Measurements from ENCODE around the gene NSUN4. TPM values are rescaled to one million over a fixed set of nuclear protein-coding genes. Genes with fewer than 3 reads are reported as not detected.
A peak's percentile ranks its signal among the peaks of the same experiment; 100 is the strongest.
"Not testable (repeated sequence)": the region's sequence is repeated elsewhere in the genome, so short reads cannot be mapped to it uniquely, and the experiment has no call there.

The NSUN4 gene
- total RNA-seq, 1 donor from 2014 or later, result 17.2 TPM

GRCh38 chr1:46364612-46365011, 24.0 kb downstream of the NSUN4 start:
- DNase-seq (ENCODE audit: low read depth), result no peak
- no peak overlapping the region for H3K4me3 ChIP-seq (ENCODE audit: low read depth, low read length)
- no peak for TF ChIP-seq CTCF (conservative IDR thresholded peaks at IDR 0.05; ENCODE audit: low read depth, low read length)

GRCh38 chr1:46365796-46366195, 25.2 kb downstream of the NSUN4 start:
- not testable (repeated sequence) for H3K4me3 ChIP-seq (ENCODE audit: low read depth, low read length)

GRCh38 chr1:46367072-46367471, 26.5 kb downstream of the NSUN4 start:
- no peak for TF ChIP-seq CTCF (conservative IDR thresholded peaks at IDR 0.05; ENCODE audit: low read depth, low read length)
- no peak for DNase-seq (ENCODE audit: low read depth)
- H3K4me3 ChIP-seq (ENCODE audit: low read depth, low read length), result no peak overlapping the region

More at GRCh38 chr1:46365796-46366195, 25.2 kb downstream of the NSUN4 start:
- not testable (repeated sequence) for DNase-seq (ENCODE audit: low read depth)

GRCh38 chr1:46367701-46368100, 27.1 kb downstream of the NSUN4 start:
- DNase-seq (ENCODE audit: low read depth); H3K4me3 ChIP-seq (ENCODE audit: low read depth, low read length): not testable (repeated sequence)

GRCh38 chr1:46368791-46369190, 28.2 kb downstream of the NSUN4 start:
- no peak overlapping the region for H3K4me3 ChIP-seq (ENCODE audit: low read depth, low read length)
- peak; percentile 15 for DNase-seq (ENCODE audit: low read depth)
- no peak for TF ChIP-seq CTCF (conservative IDR thresholded peaks at IDR 0.05; ENCODE audit: low read depth, low read length)

- no peak for TF ChIP-seq CTCF (conservative IDR thresholded peaks at IDR 0.05; ENCODE audit: low read depth, low read length)
- DNase-seq (ENCODE audit: low read depth), result no peak
- H3K4me3 ChIP-seq (ENCODE audit: low read depth, low read length), result no peak overlapping the region
Measured at GRCh38 chr1:46369542-46370213, 29.1 kb downstream of the NSUN4 start.

GRCh38 chr1:46370214-46370633, 29.6 kb downstream of the NSUN4 start:
- H3K4me3 ChIP-seq (ENCODE audit: low read depth, low read length), result no peak overlapping the region
- TF ChIP-seq CTCF (conservative IDR thresholded peaks at IDR 0.05; ENCODE audit: low read depth, low read length), result no peak
- DNase-seq (ENCODE audit: low read depth), result no peak

GRCh38 chr1:46372431-46372830, 31.8 kb downstream of the NSUN4 start:
- no peak for DNase-seq (ENCODE audit: low read depth)
- peak; percentile 22 for TF ChIP-seq CTCF (conservative IDR thresholded peaks at IDR 0.05; ENCODE audit: low read depth, low read length)
- H3K4me3 ChIP-seq (ENCODE audit: low read depth, low read length), result no peak overlapping the region

Measured in epithelial cell of proximal tubule (primary cell).